GM12865 (cell line): Measurements from ENCODE around the gene DEPDC5.

Experiments
- DNase-seq: peaks from one replicate; pipeline ENCODE4 v3.0.0; 2010; ENCODE audit warnings: low read depth
- H3K4me3 ChIP-seq: 2 replicates; pipeline ENCODE4 v1.5.1; 2011; ENCODE audit warnings: mild to moderate bottlenecking, low read depth, low read length, control low read depth
- CTCF ChIP-seq: IDR thresholded peaks from 2 replicates; pipeline ENCODE4 v1.5.1; 2011; ENCODE audit warnings: low read length, control low read depth, low read depth, inconsistent platforms; ENCODE audit not compliant: insufficient read depth; ENCODE audit errors: missing control alignments

Gene DEPDC5

GRCh38 chr22:31828739-31829138 is 74.9 kb downstream of the DEPDC5 start:
- DNase-seq: peak; percentile 48
- H3K4me3 ChIP-seq: no peak overlapping the region
- TF ChIP-seq CTCF: no peak

GRCh38 chr22:31829505-31829904 is 75.7 kb downstream of the DEPDC5 start:
- no peak for TF ChIP-seq CTCF
- peak; percentile 63 for DNase-seq
- H3K4me3 ChIP-seq: no peak overlapping the region

GRCh38 chr22:31830721-31831070 is 76.9 kb downstream of the DEPDC5 start:
- H3K4me3 ChIP-seq: no peak overlapping the region
- no peak for DNase-seq

GRCh38 chr22:31833930-31834329 is 80.1 kb downstream of the DEPDC5 start:
- DNase-seq: no peak
- no peak for TF ChIP-seq CTCF
- no peak overlapping the region for H3K4me3 ChIP-seq

More at GRCh38 chr22:31830721-31831070, 76.9 kb downstream of the DEPDC5 start:
- TF ChIP-seq CTCF: no peak

- no peak overlapping the region for H3K4me3 ChIP-seq
- DNase-seq: no peak
- TF ChIP-seq CTCF: no peak
Measured at GRCh38 chr22:31836010-31836409, 82.2 kb downstream of the DEPDC5 start.

GRCh38 chr22:31838917-31839316 is 85.1 kb downstream of the DEPDC5 start:
- no peak for TF ChIP-seq CTCF
- H3K4me3 ChIP-seq: no peak overlapping the region

GRCh38 chr22:31839986-31840385 is 86.2 kb downstream of the DEPDC5 start:
- no peak for DNase-seq
- H3K4me3 ChIP-seq: no peak overlapping the region
- no peak for TF ChIP-seq CTCF

More at GRCh38 chr22:31838917-31839316, 85.1 kb downstream of the DEPDC5 start:
- DNase-seq: no peak
